HG03025 (cell line): ENCODE data around the gene LORICRIN.
"Not testable (repeated sequence)": the region's sequence is repeated elsewhere in the genome, so short reads cannot be mapped to it uniquely, and the experiment has no call there.

ENCODE experiments used
- ATAC-seq: cut with Tn5 transposase; IDR thresholded peaks from one replicate; pipeline ENCODE4 v1.9.1; 2021; ENCODE audit warnings: mild to moderate bottlenecking, moderate library complexity; ENCODE audit not compliant: unreplicated experiment, low FRiP score

Gene LORICRIN

DNA sequence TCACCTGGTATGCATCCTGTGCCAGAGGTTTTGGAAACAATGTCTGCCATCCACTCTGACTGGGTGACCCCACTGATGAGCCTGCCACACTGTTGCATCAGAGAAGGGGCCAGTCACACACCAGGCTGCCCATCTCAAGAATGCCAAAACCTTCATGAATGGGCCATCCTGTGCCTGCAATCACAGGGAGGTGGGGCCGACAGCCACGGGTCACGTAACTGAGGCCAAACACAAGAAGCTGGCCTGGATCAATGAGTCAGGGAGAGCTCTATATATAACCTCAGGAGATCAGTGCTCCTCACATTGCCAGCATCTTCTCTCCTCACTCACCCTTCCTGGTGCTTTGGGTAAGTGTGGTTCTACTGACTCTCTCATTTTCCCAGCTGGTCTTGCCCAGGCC lies at the start of gene LORICRIN:
LORICRIN (plus strand) TSS at position 301 of the 400 bp plus-strand sequence. CDS start 1,263 bp downstream, outside the sequence.
- no peak for ATAC-seq

GRCh38 chr1:153210206-153210605 lies 49.3 kb upstream of the LORICRIN start:
- ATAC-seq, result no peak

DNA sequence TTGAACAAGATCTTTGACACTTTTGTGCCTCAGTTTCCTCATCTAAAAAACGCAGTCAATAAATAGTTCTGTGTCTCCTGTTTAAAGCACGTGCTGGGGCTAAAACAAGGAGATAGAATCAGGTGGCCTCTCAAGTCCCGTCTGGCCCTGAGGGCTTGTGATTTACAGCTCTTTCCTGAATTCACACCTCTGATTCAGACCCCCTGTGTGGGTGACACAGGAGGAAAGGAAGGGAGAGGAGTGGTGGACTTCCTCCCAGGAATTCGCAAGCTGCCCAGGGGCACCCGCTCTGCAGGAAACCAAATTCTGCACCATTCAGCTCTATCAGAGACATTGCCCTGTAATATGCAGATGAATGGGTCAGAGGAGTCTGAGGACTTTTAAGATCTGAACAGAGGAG lies 47.3 kb upstream of the LORICRIN start:
- no peak for ATAC-seq

- ATAC-seq, result no peak
Measured at GRCh38 chr1:153213519-153213918, 46.0 kb upstream of the LORICRIN start.

GRCh38 chr1:153217212-153217611 lies 42.3 kb upstream of the LORICRIN start, which contains the start of gene PRR9:
TSS of gene PRR9 (plus strand) at chr1:153217584. CDS start at chr1:153218145, 561 bp downstream.
- ATAC-seq, result no peak

DNA sequence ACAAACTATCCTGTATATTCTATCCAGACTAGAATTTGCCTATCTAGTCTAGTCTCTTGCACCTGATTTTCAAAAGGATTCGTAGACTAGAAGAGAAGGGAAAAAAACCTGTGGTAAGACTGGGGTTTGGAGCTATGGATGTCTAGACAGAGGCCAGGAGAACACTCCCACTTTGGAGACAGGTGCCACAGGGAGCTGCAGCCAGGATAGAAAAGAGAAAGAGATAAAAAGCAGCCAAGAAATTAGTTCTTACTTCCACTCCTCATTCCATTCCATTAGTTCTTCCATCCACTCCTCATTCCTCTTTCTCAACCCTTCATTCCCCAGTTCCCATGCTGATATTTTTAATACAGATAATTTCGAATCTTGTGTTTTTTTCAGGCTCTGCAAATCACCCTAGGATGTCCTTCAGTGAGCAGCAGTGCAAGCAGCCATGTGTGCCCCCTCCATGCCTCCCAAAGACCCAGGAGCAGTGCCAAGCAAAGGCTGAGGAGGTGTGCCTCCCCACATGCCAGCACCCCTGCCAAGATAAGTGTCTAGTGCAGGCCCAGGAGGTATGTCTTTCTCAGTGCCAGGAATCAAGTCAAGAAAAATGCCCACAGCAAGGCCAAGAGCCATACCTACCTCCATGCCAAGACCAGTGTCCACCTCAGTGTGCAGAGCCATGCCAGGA lies 41.6 kb upstream of the LORICRIN start:
- ATAC-seq, result no peak

- ATAC-seq, result no peak
Measured at GRCh38 chr1:153220606-153221303, 38.7 kb upstream of the LORICRIN start.

DNA sequence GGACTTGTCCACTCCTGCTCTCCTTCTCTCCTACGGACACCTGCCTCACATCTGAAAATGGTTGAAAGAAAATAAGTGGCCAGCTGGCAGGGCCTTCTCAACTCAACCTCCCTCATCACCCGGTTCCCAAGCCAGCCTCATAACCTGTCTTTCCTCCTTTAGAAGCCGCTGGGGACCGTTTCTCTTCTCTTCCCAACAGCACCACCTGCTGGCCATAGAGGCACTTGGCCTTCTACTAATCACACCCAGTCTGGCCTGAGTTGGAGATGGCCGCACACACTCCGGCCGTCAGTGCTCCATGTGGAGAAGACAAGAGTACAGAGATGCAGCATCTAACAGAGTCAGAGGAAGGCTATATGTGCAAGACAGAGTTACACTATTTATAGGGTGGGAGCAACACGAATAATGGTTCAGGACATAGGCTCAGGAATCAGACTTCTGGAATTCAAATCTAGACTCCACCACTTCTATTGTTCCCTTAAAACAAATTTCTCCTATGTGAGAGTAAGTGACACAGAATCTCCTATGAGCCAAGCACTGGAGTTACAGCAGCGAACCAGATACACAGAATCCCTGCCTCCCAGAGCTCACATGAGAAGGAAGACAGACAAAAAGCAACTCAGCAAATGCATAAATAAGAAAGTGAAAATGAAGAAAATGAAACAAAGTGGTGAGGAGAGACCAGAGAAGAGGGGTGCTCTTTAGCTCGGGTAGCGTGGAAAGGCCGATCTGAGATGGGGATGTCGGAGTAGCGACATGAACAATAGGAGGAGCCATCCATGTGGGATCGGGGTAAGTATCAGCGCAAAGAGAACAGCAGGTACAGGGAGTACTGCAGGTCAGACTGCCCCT lies 36.2 kb upstream of the LORICRIN start:
- peak; percentile 88 for ATAC-seq

DNA sequence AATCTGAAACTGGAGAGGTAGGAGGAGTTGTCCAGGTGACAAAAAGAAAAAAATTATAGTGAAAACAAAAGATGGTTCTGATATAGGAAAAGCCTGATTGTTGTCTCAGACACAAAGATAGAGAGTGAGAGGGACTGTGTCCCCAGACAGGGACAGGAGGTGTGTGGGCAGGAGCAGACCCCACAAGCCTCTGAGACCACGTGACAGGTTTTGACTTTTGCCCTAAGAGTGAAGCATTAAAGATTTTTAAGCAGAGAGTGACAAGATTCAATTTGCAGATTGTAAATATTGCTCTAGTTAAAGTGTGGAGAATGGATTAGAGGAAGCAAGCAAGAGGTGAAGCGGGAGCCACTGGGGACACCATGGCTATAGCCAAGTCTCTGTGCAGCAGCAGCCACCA lies 31.7 kb upstream of the LORICRIN start:
- ATAC-seq, result no peak

DNA sequence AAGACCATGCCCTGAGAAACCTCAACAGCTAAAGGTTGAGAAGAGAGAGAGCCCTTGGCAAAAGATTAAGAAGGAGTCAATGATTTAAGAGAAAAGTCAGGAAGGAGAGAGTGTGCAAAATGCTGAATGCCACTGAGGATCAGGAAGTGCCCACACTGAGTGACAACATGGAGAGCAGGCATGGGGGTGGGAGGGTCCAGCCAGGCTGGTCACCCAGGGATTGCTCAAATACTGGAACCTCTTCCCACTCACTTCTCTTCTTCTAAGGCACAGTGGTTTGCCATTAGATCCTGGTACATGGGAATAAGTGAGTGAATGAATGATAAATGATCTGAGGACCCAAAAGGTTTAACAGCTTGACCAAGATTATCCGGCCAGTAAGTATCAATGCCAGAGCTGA lies 31.0 kb upstream of the LORICRIN start:
- no peak for ATAC-seq

GRCh38 chr1:153229076-153229829 lies 30.2 kb upstream of the LORICRIN start:
- not testable (repeated sequence) for ATAC-seq

- no peak for ATAC-seq
Measured at GRCh38 chr1:153231363-153231762, 28.1 kb upstream of the LORICRIN start.

DNA sequence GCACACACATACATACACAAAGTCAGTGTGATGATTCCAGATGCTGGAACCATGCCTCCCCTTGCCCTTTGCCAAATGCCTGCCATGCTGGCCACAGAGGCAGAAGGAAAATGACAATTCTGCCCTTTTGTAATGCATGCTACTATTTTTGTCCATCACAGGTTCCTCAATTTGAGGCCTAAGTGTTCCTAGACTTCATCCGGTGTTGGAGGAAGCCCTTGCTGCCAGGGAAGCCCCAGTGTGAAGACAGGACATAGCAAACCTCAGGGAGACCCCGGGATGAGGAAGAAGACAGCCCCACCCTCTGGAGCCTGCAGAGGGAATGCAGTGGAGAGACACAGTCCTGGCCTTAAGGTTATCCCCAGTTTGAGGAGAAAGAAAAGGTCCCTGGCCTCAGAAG lies 27.7 kb upstream of the LORICRIN start:
- no peak for ATAC-seq

DNA sequence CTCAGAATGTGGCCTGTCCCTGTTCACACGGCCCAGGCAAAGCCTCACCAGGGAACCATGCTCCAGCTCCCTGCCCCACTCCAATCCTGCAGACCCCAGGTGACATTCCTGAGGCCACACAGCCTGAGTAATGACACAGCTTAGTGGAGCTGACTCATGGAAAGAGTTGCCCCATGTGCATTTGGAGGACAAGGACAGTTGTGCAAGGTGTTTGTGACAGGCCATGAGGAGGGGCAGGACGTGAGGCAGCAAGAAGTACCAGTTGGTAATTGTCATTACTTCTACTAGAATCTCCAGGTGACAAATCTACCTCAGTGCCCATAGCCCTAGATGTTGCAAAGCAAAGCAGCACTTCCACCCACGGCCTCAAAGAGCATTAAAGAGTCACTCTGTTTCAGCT lies 26.9 kb upstream of the LORICRIN start:
- no peak for ATAC-seq

- no peak for ATAC-seq
Measured at GRCh38 chr1:153233448-153233847, 26.0 kb upstream of the LORICRIN start.

DNA sequence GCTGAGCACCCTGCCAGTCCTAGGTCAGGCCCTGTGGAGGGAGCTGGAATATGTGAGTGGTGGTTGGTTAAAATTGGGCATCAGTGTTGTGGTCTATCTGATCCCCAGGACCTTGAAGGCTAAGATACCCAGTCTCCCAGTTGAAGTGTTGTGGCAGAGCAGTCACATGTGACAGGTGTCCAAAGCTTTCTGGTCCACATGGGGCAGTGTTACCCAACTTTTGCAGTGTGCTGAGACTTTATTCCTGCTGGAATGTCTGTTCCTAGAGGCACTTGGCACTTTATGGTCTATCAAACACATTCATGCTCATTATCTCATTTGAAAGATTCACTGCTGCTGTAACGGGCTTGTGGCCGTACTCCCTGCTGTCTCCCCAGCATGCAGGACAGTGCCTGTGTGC lies 21.0 kb upstream of the LORICRIN start:
- no peak for ATAC-seq

GRCh38 chr1:153242160-153242559 lies 17.3 kb upstream of the LORICRIN start:
- ATAC-seq, result no peak

- no peak for ATAC-seq
Measured at GRCh38 chr1:153245466-153245865, 14.0 kb upstream of the LORICRIN start.

- ATAC-seq, result no peak
Measured at GRCh38 chr1:153246018-153246417, 13.5 kb upstream of the LORICRIN start.

- no peak for ATAC-seq
Measured at GRCh38 chr1:153246825-153247224, 12.7 kb upstream of the LORICRIN start.
